OCI-LY3 (cell line): ENCODE data around the gene SUPT3H.

ENCODE experiments used
- EZH2phosphoT487 ChIP-seq: fragments of 200-600 bp; shearing (Covaris generic); IDR thresholded peaks from 2 replicates; pipeline ENCODE4 v1.6.1; 2018; ENCODE audit warnings: antibody characterized with exemption, mixed run types, low read depth
- TF ChIP-seq, protein P1 (sequence below): fragments of 200-600, 300-600 bp; sonication (generic); IDR thresholded peaks from 2 replicates; pipeline ENCODE4 v1.5.1; 2014; ENCODE audit warnings: antibody characterized with exemption, low read length, low read depth

DNA sequence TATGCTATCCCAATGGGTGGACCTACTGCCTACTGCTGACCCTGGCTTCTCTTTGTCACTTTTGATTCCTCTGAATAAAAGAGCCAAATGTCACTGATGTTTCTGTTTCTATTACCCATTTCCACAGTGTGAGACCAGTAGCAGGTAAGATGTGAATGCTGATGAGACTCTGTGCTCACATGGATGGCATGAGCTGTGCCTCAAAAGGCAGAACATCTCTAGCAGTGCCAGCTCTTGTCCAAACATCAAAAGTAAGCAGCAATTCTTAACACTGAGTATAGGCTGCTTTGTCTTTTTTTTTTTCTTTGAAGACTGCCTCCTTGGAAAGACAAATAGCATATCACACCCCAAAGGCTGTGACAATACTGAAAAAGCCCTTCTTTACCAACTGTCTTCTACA is 508.8 kb downstream of the SUPT3H start:
- TF ChIP-seq, protein P1, sequence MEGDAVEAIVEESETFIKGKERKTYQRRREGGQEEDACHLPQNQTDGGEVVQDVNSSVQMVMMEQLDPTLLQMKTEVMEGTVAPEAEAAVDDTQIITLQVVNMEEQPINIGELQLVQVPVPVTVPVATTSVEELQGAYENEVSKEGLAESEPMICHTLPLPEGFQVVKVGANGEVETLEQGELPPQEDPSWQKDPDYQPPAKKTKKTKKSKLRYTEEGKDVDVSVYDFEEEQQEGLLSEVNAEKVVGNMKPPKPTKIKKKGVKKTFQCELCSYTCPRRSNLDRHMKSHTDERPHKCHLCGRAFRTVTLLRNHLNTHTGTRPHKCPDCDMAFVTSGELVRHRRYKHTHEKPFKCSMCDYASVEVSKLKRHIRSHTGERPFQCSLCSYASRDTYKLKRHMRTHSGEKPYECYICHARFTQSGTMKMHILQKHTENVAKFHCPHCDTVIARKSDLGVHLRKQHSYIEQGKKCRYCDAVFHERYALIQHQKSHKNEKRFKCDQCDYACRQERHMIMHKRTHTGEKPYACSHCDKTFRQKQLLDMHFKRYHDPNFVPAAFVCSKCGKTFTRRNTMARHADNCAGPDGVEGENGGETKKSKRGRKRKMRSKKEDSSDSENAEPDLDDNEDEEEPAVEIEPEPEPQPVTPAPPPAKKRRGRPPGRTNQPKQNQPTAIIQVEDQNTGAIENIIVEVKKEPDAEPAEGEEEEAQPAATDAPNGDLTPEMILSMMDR, result no peak
- TF ChIP-seq EZH2phosphoT487, result no peak
